HEK293 (cell line): ENCODE measurements around the gene FAN1.

Experiments
- OVOL3 ChIP-seq: fragments of 450-650 bp; formaldehyde crosslinking; IDR thresholded peaks from 2 replicates; pipeline ENCODE4 v1.5.1; 2016; ENCODE audit warnings: missing biosample characterization, missing genetic modification characterization
- RBAK ChIP-seq: fragments of 450-650 bp; formaldehyde crosslinking; IDR thresholded peaks from 2 replicates; pipeline ENCODE4 v1.5.1; 2016; ENCODE audit warnings: missing biosample characterization, missing genetic modification characterization
- ZBTB1 ChIP-seq: fragments of 450-650 bp; formaldehyde crosslinking; IDR thresholded peaks from 2 replicates; pipeline ENCODE4 v1.5.1; 2016; ENCODE audit warnings: missing biosample characterization, missing genetic modification characterization
- ZNF311 ChIP-seq: fragments of 450-650 bp; formaldehyde crosslinking; IDR thresholded peaks from 2 replicates; pipeline ENCODE4 v1.5.1; 2017; ENCODE audit warnings: missing biosample characterization, missing genetic modification characterization, borderline replicate concordance
- ZNF514 ChIP-seq: fragments of 450-650 bp; formaldehyde crosslinking; IDR thresholded peaks from 2 replicates; pipeline ENCODE4 v1.5.1; 2016; ENCODE audit warnings: missing biosample characterization, missing genetic modification characterization
- ZNF555 ChIP-seq: fragments of 450-650 bp; formaldehyde crosslinking; conservative IDR thresholded peaks from 2 replicates; pipeline ENCODE4 v1.5.1; 2017; ENCODE audit warnings: missing biosample characterization, mild to moderate bottlenecking, missing genetic modification characterization, inconsistent platforms
- TF ChIP-seq, protein P1 (sequence below): fragments of 450-650 bp; formaldehyde crosslinking; IDR thresholded peaks from 2 replicates; pipeline ENCODE4 v1.5.1; 2016; ENCODE audit warnings: missing biosample characterization, missing genetic modification characterization
- TF ChIP-seq, protein P2 (sequence below): fragments of 450-650 bp; formaldehyde crosslinking; IDR thresholded peaks from 2 replicates; pipeline ENCODE4 v1.5.1; 2016; ENCODE audit warnings: missing biosample characterization, missing genetic modification characterization, borderline replicate concordance

DNA sequence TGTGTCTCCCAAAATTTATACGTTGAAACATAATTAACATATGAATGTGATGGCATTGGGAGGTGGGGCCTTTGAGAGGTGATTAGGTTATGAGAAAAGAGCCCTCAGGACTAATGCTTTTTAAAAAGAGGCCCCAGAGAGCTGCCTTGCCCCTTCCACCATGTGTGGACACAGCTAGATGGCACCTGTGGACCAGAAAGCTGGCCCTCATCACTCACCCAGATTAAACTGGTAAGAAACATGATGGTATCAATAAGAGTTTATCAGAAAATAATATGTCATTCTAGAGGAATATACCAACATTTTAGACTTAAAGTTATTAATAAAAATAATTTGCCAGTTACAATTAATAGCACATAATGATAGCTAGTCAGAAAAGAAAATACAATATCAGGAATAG is 25.2 kb upstream of the FAN1 start:
- TF ChIP-seq, protein P1, sequence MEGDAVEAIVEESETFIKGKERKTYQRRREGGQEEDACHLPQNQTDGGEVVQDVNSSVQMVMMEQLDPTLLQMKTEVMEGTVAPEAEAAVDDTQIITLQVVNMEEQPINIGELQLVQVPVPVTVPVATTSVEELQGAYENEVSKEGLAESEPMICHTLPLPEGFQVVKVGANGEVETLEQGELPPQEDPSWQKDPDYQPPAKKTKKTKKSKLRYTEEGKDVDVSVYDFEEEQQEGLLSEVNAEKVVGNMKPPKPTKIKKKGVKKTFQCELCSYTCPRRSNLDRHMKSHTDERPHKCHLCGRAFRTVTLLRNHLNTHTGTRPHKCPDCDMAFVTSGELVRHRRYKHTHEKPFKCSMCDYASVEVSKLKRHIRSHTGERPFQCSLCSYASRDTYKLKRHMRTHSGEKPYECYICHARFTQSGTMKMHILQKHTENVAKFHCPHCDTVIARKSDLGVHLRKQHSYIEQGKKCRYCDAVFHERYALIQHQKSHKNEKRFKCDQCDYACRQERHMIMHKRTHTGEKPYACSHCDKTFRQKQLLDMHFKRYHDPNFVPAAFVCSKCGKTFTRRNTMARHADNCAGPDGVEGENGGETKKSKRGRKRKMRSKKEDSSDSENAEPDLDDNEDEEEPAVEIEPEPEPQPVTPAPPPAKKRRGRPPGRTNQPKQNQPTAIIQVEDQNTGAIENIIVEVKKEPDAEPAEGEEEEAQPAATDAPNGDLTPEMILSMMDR (tag by site-specific recombination), result no peak
- TF ChIP-seq RBAK (tag by site-specific recombination) (no peak), ZNF555 (tag by site-specific recombination) (no peak), ZBTB1 (tag by site-specific recombination) (no peak), OVOL3 (tag by site-specific recombination) (no peak), ZNF514 (tag by site-specific recombination) (no peak), ZNF311 (tag by site-specific recombination) (no peak)
- TF ChIP-seq, protein P2, sequence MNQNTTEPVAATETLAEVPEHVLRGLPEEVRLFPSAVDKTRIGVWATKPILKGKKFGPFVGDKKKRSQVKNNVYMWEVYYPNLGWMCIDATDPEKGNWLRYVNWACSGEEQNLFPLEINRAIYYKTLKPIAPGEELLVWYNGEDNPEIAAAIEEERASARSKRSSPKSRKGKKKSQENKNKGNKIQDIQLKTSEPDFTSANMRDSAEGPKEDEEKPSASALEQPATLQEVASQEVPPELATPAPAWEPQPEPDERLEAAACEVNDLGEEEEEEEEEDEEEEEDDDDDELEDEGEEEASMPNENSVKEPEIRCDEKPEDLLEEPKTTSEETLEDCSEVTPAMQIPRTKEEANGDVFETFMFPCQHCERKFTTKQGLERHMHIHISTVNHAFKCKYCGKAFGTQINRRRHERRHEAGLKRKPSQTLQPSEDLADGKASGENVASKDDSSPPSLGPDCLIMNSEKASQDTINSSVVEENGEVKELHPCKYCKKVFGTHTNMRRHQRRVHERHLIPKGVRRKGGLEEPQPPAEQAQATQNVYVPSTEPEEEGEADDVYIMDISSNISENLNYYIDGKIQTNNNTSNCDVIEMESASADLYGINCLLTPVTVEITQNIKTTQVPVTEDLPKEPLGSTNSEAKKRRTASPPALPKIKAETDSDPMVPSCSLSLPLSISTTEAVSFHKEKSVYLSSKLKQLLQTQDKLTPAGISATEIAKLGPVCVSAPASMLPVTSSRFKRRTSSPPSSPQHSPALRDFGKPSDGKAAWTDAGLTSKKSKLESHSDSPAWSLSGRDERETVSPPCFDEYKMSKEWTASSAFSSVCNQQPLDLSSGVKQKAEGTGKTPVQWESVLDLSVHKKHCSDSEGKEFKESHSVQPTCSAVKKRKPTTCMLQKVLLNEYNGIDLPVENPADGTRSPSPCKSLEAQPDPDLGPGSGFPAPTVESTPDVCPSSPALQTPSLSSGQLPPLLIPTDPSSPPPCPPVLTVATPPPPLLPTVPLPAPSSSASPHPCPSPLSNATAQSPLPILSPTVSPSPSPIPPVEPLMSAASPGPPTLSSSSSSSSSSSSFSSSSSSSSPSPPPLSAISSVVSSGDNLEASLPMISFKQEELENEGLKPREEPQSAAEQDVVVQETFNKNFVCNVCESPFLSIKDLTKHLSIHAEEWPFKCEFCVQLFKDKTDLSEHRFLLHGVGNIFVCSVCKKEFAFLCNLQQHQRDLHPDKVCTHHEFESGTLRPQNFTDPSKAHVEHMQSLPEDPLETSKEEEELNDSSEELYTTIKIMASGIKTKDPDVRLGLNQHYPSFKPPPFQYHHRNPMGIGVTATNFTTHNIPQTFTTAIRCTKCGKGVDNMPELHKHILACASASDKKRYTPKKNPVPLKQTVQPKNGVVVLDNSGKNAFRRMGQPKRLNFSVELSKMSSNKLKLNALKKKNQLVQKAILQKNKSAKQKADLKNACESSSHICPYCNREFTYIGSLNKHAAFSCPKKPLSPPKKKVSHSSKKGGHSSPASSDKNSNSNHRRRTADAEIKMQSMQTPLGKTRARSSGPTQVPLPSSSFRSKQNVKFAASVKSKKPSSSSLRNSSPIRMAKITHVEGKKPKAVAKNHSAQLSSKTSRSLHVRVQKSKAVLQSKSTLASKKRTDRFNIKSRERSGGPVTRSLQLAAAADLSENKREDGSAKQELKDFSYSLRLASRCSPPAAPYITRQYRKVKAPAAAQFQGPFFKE (tag by site-specific recombination), result no peak
